Karpas-422 (cell line): Measurements from ENCODE around the gene PWWP2A. TPM values are rescaled to one million over a fixed set of nuclear protein-coding genes. Genes with fewer than 3 reads are reported as not detected.
"Not testable (repeated sequence)": the region's sequence is repeated elsewhere in the genome, so short reads cannot be mapped to it uniquely, and the experiment has no call there.

ENCODE experiments used
- DNase-seq: peaks from one replicate; pipeline ENCODE4 v3.0.0-alpha.2; 2015
- H2AFZ ChIP-seq: fragments of 200-600 bp; sonication (generic); 2 replicates; pipeline ENCODE4 v1.6.1; 2014; ENCODE audit warnings: antibody characterized with exemption, low read length, mixed read lengths
- H3K27ac ChIP-seq: fragments of 200-600 bp; sonication (generic); 2 replicates; pipeline ENCODE4 v1.5.1; 2014; ENCODE audit warnings: mild to moderate bottlenecking, low read length, moderate library complexity
- H3K27me3 ChIP-seq: fragments of 200-600 bp; sonication (generic); 2 replicates; pipeline ENCODE4 v1.6.1; 2014; ENCODE audit warnings: low read length, mixed read lengths
- H3K36me3 ChIP-seq: fragments of 200-600 bp; sonication (generic); 2 replicates; pipeline ENCODE4 v1.6.1; 2014; ENCODE audit warnings: low read length, mixed read lengths; ENCODE audit not compliant: insufficient read depth
- H3K4me1 ChIP-seq: fragments of 200-600 bp; sonication (generic); 2 replicates; pipeline ENCODE4 v1.6.1; 2014; ENCODE audit warnings: mild to moderate bottlenecking, low read length, mixed read lengths
- H3K4me2 ChIP-seq: fragments of 200-600 bp; sonication (generic); 2 replicates; pipeline ENCODE4 v1.6.1; 2014; ENCODE audit warnings: low read length, low read depth, mild to moderate bottlenecking; ENCODE audit not compliant: poor library complexity, severe bottlenecking
- H3K4me3 ChIP-seq: fragments of 200-600 bp; sonication (generic); 2 replicates; pipeline ENCODE4 v1.5.1; 2014; ENCODE audit warnings: mild to moderate bottlenecking, antibody characterized with exemption, low read length, mixed read lengths
- H3K79me2 ChIP-seq: fragments of 200-600 bp; sonication (generic); 2 replicates; pipeline ENCODE4 v1.6.1; 2014; ENCODE audit warnings: mild to moderate bottlenecking, low read length, mixed read lengths
- H3K9ac ChIP-seq: fragments of 200-600 bp; sonication (generic); 2 replicates; pipeline ENCODE4 v1.6.0; 2014; ENCODE audit warnings: low read length
- H3K9me2 ChIP-seq: fragments of 200-600 bp; sonication (generic), shearing (Covaris generic); replicated peaks from 2 replicates; pipeline ENCODE4 v1.6.0; 2014; ENCODE audit warnings: mild to moderate bottlenecking, low read length, moderate library complexity; ENCODE audit not compliant: insufficient read depth
- H3K9me3 ChIP-seq: fragments of 300-700, 200-600 bp; sonication (generic); 2 replicates; pipeline ENCODE4 v1.6.1; 2014; ENCODE audit warnings: low read length, mixed read lengths
- H4K20me1 ChIP-seq: fragments of 200-600 bp; sonication (generic); 2 replicates; pipeline ENCODE4 v1.6.1; 2014; ENCODE audit warnings: mild to moderate bottlenecking, antibody characterized with exemption, low read length, low read depth; ENCODE audit not compliant: insufficient read depth
- total RNA-seq: library from RNA; depleted of rRNA; stranded (reverse); fragments of >200 nt; shearing (Covaris generic); gene quantifications from 2 replicates; pipeline ENCODE4 v1.2.3, GENCODE V29; 2014; ENCODE audit warnings: low replicate concordance

Gene PWWP2A
- total RNA-seq, 1 experiment from 2014 or later: 25.8 TPM

- Histone ChIP-seq H3K4me2 (no peak overlapping the region), H4K20me1 (no peaks in the 10 kb centered on the region), H3K4me1 (peaks cover 14% of the 10 kb centered on the region), H3K9me2 (no peaks in the 10 kb centered on the region), H3K36me3 (no peaks in the 10 kb centered on the region), H3K27me3 (no peaks in the 10 kb centered on the region), H3K4me3 (no peak overlapping the region), H2AFZ (no peak overlapping the region), H3K79me2 (no peaks in the 10 kb centered on the region), H3K27ac (no peak overlapping the region), H3K9me3 (no peaks in the 10 kb centered on the region), H3K9ac (no peak overlapping the region)
- DNase-seq: no peak
Measured at GRCh38 chr5:160161626-160162025, 42.4 kb upstream of the PWWP2A start.

DNA sequence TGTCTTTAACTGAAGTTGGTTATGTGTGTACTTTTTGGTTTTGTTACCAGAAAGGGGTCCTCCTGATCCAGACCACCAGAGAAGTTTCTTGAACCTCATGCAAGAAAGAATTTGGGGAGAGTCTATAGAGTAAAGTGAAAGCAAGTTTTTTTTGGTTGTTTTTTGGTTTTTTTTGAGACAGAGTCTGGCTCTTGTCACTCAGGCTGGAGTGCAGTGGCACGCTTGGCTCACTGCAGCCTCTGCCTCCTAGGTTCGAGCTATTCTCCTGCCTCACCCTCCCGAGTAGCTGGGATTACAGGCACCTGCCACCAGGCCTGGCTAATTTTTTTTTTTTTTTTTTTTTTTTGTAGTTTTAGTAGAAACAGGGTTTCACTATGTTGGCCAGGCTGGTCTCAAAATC is 41.6 kb upstream of the PWWP2A start:
- H3K9ac ChIP-seq, H3K4me2 ChIP-seq, H3K9me3 ChIP-seq, H3K9me2 ChIP-seq, H3K27ac ChIP-seq, H3K36me3 ChIP-seq, H3K27me3 ChIP-seq, H2AFZ ChIP-seq, H4K20me1 ChIP-seq, DNase-seq, H3K79me2 ChIP-seq, H3K4me3 ChIP-seq: not testable (repeated sequence)
- H3K4me1 ChIP-seq: peaks cover 14% of the 10 kb centered on the region

- no peak overlapping the region for H3K4me3 ChIP-seq
- H3K36me3 ChIP-seq: no peaks in the 10 kb centered on the region
- H3K27me3 ChIP-seq: no peaks in the 10 kb centered on the region
- H4K20me1 ChIP-seq: no peaks in the 10 kb centered on the region
- no peaks in the 10 kb centered on the region for H3K9me2 ChIP-seq
- H3K79me2 ChIP-seq: no peaks in the 10 kb centered on the region
- no peak for DNase-seq
- H2AFZ ChIP-seq: no peak overlapping the region
- peaks cover 14% of the 10 kb centered on the region for H3K4me1 ChIP-seq
- no peaks in the 10 kb centered on the region for H3K9me3 ChIP-seq
- no peak overlapping the region for H3K27ac ChIP-seq
- H3K9ac ChIP-seq: no peak overlapping the region
- peak overlapping the region; percentile 15 for H3K4me2 ChIP-seq
Measured at GRCh38 chr5:160159991-160160792, 40.9 kb upstream of the PWWP2A start.

GRCh38 chr5:160158087-160158486 is 38.8 kb upstream of the PWWP2A start:
- no peaks in the 10 kb centered on the region for H3K36me3 ChIP-seq
- no peak overlapping the region for H2AFZ ChIP-seq
- H3K9me3 ChIP-seq: no peaks in the 10 kb centered on the region
- peaks cover 11% of the 10 kb centered on the region for H3K4me1 ChIP-seq
- no peaks in the 10 kb centered on the region for H4K20me1 ChIP-seq
- H3K4me2 ChIP-seq: no peak overlapping the region
- no peaks in the 10 kb centered on the region for H3K9me2 ChIP-seq
- no peak overlapping the region for H3K27ac ChIP-seq
- H3K27me3 ChIP-seq: no peaks in the 10 kb centered on the region
- H3K9ac ChIP-seq: no peak overlapping the region
- DNase-seq: peak; percentile 42
- no peaks in the 10 kb centered on the region for H3K79me2 ChIP-seq
- H3K4me3 ChIP-seq: no peak overlapping the region

- Histone ChIP-seq H2AFZ (no peak overlapping the region), H3K36me3 (no peaks in the 10 kb centered on the region), H4K20me1 (no peaks in the 10 kb centered on the region), H3K27ac (no peak overlapping the region), H3K79me2 (no peaks in the 10 kb centered on the region), H3K4me2 (no peak overlapping the region), H3K9ac (no peak overlapping the region), H3K9me3 (no peaks in the 10 kb centered on the region), H3K4me3 (no peak overlapping the region), H3K27me3 (no peaks in the 10 kb centered on the region), H3K9me2 (no peaks in the 10 kb centered on the region), H3K4me1 (peaks cover 5% of the 10 kb centered on the region)
- DNase-seq: no peak
Measured at GRCh38 chr5:160155017-160155750, 35.9 kb upstream of the PWWP2A start.

GRCh38 chr5:160152901-160153300 is 33.7 kb upstream of the PWWP2A start:
- Histone ChIP-seq H3K9me3 (no peaks in the 10 kb centered on the region), H3K9me2 (no peaks in the 10 kb centered on the region), H3K4me1 (no peaks in the 10 kb centered on the region), H3K27me3 (no peaks in the 10 kb centered on the region), H4K20me1 (no peaks in the 10 kb centered on the region), H3K27ac (no peak overlapping the region), H3K4me3 (no peak overlapping the region), H3K9ac (no peak overlapping the region), H3K79me2 (no peaks in the 10 kb centered on the region), H2AFZ (no peak overlapping the region), H3K4me2 (no peak overlapping the region), H3K36me3 (no peaks in the 10 kb centered on the region)
- no peak for DNase-seq

GRCh38 chr5:160152287-160152686 is 33.0 kb upstream of the PWWP2A start:
- no peaks in the 10 kb centered on the region for H3K79me2 ChIP-seq
- H3K9ac ChIP-seq: no peak overlapping the region
- DNase-seq: no peak
- H3K4me2 ChIP-seq: no peak overlapping the region
- no peaks in the 10 kb centered on the region for H3K27me3 ChIP-seq
- H2AFZ ChIP-seq: no peak overlapping the region
- no peak overlapping the region for H3K27ac ChIP-seq
- H4K20me1 ChIP-seq: no peaks in the 10 kb centered on the region
- H3K9me3 ChIP-seq: no peaks in the 10 kb centered on the region
- no peak overlapping the region for H3K4me3 ChIP-seq
- no peaks in the 10 kb centered on the region for H3K4me1 ChIP-seq
- no peaks in the 10 kb centered on the region for H3K9me2 ChIP-seq
- no peaks in the 10 kb centered on the region for H3K36me3 ChIP-seq

DNA sequence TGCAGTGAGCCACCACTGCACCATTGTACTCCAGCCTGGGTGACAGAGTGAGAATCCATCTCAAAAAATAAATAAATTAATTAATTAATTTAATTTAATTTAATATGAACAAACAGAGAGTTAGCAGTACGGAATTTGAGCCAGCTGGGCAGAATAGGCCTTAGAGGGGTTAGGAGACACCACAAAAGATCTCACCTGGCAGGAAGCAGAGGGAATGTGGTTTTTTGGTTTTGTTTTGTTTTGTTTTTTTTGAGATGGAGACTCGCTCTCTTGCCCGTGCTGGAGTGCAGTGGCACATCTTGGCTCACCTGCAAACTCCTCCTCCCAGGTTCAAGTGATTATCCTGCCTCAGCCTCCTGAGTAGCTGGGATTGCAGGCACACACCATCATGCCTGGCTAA is 31.8 kb upstream of the PWWP2A start:
- H3K4me3 ChIP-seq: no peak overlapping the region
- no peak overlapping the region for H3K27ac ChIP-seq
- no peak for DNase-seq
- H4K20me1 ChIP-seq: no peaks in the 10 kb centered on the region
- no peak overlapping the region for H3K4me2 ChIP-seq
- H3K36me3 ChIP-seq: no peaks in the 10 kb centered on the region
- no peaks in the 10 kb centered on the region for H3K79me2 ChIP-seq
- H3K9me2 ChIP-seq: no peaks in the 10 kb centered on the region
- no peaks in the 10 kb centered on the region for H3K27me3 ChIP-seq
- H3K9ac ChIP-seq: no peak overlapping the region
- no peaks in the 10 kb centered on the region for H3K4me1 ChIP-seq
- H2AFZ ChIP-seq: no peak overlapping the region
- no peaks in the 10 kb centered on the region for H3K9me3 ChIP-seq
